ENCODE results near the gene SERPING1.

SERPING1 gene

DNA sequence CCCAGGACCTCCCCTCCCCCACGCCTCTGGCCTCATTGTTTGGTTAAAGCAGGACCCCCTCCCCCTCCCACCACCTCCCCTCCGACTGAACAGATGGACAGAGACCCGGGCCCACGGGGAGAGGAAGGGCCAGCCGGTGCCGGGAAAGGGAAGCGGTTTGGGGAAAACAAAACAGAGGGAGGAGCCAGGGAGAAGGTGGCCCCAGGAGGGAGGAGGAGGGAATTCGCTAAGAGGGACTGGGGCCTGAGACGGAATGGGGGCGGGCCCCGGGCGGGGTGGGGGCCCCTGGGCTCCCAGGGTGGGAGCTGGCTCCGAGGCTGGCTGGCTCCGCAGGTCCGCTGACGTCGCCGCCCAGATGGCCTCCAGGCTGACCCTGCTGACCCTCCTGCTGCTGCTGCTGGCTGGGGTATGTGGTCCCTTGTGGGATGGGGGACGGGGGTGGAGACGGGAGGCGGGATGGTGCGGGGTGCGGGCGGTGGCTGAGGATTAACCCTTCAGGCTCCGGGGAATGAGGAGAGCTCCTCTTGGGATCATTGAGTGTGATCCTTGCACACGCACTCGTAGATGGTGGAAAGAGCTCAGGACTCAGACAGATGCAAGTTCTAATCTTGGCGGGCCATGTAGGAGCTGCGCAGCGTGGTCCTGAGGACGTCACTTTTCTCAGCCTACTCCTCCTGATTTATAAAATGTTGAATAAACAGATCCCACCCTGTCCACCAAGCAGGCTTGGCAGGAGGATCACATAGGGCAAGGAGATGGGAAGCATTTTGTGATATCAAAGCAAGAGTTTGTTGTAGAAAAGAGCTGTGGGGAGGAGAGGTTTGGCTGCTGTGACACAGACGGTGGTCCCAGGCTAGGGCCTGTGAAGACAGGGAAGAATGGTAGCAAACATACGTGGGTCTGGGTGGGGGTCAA is 688 bp downstream of the SERPING1 start:
- DNase-seq (ENCODE audit: low spot score), result peak; percentile 17

DNA sequence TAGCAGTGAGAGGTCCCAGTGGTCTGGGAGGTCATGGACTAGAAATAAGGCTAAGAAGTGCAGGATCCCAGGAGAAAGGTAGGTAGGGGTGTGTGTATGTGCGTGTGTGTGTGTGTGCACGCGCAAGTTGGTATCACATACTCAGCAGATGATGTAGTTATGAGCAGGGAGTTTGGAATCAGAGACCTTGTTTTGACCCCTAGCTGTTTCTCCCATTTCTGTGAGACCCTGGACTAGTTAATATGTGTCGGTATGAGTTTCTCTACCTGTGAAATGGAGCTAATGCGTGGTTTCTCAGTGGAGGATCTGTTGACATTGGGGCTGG is 1.3 kb downstream of the SERPING1 start:
- no peak for DNase-seq (ENCODE audit: low spot score)

DNA sequence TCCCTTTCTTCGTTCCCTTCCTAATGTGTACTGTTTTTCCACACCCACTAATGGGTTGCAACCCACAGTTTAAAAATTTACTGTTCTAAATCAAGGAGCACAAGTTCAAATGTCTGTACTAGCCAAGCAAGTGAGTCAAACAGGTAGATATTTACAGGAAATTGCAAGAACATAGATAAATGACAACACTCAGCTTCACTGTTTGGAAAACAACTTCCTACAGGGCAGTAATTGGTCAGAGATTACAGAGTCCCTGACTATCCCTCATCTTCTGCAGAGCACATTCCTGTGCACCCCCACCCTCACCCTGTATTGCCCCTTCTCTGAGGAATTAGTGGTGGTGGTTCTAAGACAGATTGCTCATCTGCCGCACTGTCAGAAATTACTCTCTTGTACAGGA is 1.9 kb downstream of the SERPING1 start:
- DNase-seq (ENCODE audit: low spot score), result no peak

DNA sequence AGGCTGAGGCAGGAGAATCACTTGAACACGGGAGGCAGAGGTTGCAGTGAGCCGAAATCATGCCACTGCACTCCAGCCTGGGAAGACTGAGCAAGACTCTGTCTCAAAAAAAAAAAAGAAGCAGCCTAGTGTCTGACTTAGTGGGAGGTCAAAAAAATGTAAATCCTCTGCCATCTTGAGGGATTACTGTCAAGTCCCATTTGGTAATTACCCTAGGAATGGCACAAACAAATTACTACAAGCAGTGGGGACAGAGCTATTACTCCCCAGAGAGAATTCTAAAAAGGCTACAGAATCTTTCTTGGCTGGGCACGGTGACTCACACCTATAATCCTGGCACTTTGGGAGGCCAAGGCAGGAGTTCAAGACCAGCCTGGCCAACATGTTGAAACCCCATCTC is 3.8 kb downstream of the SERPING1 start:
- no peak for DNase-seq (ENCODE audit: low spot score)

DNA sequence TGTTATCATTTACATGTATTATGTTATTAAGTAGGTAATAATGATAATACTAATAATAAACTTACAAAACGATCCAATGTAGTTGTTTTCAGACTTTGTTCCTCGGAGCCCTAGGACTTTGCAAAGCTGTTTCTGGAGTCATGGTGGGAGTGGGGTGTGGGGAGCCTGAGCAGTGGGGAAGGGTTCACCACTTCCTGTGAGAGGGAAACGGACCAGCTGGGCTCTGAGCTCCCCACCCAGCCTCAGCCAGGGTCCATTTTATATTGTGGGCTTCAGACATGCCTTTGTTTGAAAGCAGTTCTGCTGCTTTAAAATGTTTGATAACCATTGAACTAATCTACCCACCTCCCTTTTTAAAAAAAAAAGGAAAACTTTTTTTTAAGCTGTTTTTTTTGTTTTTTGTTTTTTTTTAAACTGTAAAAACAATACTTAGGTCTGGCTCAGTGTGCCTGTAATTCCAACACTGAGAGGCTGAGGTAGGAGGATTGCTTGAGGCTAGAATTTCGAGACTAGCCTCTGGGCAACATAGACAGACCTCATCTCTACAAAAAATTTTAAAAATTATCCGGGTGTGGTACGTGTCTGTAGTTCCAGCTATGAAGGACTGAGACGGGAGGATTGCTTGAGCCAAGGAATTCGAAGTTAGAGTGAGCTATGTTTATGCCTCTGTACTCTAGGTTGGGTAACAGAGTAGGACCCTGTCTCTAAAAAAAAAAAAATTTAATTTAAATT is 7.0 kb downstream of the SERPING1 start:
- no peak for DNase-seq (ENCODE audit: low spot score)

DNA sequence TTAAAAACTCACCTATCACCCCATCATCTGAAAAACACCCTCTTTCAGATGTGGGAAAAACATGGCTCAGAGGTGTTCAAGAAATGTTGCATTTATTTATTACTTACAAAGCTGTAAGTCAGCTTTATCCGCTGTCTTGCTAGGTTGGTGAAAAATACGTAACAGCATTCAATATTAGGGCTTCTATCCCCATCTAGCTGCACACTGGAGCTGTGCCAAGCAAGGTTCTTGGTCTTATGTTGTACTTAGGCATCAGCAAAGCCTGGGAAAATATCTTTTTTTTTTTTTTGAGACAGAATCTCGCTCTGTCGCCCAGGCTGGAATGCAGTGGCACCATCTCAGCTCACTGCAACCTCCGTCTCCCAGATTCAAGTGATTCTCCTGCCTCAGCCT is 7.5 kb downstream of the SERPING1 start:
- no peak for DNase-seq (ENCODE audit: low spot score)

DNA sequence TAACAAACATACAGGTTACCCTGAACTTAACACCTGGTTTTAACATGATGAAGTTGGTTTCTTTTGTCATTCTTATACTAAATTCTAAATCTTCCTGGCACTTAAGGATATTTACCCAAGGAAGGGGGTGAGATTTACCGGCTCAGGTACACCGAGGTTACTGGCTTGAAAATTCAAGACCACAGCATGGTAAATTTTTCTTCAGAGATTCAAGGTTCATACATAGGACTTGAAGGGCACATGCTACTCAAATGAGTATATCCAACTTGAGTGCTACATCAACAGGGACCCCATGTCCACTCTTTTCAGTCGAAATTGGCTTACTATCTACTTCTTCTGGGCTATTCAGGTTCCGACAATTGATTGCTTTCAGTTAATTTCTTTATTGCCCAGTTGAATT is 12.7 kb downstream of the SERPING1 start:
- DNase-seq (ENCODE audit: low spot score), result no peak

DNA sequence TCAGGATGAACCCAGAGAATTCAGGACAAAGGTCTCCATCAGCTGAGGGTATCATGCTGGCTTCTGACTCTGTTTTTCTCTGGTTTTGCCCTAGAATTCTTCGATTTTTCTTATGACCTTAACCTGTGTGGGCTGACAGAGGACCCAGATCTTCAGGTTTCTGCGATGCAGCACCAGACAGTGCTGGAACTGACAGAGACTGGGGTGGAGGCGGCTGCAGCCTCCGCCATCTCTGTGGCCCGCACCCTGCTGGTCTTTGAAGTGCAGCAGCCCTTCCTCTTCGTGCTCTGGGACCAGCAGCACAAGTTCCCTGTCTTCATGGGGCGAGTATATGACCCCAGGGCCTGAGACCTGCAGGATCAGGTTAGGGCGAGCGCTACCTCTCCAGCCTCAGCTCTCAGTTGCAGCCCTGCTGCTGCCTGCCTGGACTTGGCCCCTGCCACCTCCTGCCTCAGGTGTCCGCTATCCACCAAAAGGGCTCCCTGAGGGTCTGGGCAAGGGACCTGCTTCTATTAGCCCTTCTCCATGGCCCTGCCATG is 16.8 kb downstream of the SERPING1 start:
- no peak for DNase-seq (ENCODE audit: low spot score)

DNA sequence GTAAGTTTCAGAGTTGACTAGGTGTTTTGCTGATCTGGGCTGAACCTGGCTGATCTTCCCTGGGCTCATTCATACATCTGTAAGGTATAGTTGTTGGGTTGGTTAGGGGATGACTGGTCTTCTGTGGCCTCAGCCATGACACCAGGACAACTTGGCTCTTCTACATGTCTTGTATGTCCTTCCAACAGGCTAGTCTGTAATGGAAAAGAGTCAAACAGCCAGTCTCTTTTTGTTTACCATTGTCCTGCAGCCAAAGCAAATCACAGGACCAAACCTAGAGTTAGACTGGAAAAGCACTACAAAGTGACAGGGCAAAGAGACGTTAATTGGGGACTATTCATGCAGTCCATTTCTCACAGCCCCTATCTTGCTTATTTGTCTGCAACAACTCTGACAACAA is 17.8 kb downstream of the SERPING1 start:
- DNase-seq (ENCODE audit: low spot score), result no peak

DNA sequence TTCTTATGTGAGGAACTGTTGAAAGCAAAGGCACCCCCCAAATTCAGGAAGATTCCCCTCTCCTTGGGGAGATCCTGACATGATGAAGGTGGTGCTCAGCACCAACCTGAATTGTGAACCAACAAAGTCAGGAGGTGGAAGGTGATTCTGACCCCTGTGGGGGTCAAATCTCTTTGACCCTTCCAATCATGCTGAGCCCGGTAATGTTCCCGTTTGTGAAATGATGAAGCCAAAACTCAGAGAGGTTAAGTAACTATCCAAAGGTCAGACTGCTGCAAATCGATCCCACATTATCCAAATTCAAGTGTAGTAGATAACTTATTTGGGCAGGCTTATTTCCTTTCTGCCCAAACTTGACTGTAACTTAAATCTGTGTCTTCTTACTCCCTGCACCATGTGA is 19.1 kb downstream of the SERPING1 start:
- DNase-seq (ENCODE audit: low spot score), result no peak

DNA sequence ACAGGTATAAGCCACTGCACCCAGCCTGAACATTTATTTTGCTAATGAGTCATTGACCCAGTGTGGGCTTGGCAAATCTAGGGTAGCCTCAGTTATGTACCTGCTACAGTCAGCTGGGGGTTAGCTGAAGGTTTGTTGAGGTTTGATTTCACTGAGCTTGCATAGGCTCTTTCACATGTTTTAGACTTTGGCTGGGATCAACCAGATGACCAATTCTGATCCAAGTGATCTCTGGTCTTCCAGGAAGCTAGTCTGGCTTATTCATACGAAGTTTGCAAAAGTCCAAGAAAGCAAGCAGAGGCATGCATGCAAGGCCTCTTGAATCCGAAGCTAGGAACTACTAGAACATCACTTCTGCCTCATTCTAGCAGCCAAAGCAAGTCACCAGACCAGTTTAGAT is 21.0 kb downstream of the SERPING1 start:
- no peak for DNase-seq (ENCODE audit: low spot score)

DNA sequence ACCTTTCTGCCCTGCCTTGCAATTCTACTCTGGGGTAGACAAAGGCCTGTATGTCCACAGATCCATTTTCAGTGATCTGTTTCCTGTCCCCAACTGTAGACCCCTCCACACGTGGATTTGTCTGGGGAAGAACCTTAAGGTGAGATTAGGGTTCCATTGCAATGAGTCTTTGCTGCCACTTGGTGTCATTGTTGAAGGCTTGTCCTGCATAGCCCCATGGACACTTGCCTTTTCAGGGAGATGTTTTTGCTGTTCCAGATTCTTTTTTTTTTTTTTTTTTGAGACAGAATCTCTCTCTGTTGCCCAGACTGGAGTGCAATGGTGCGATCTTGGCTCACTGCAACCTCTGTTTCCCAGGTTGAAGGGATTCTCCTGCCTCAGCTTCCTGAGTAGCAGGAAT is 21.8 kb downstream of the SERPING1 start:
- no peak for DNase-seq (ENCODE audit: low spot score)

DNA sequence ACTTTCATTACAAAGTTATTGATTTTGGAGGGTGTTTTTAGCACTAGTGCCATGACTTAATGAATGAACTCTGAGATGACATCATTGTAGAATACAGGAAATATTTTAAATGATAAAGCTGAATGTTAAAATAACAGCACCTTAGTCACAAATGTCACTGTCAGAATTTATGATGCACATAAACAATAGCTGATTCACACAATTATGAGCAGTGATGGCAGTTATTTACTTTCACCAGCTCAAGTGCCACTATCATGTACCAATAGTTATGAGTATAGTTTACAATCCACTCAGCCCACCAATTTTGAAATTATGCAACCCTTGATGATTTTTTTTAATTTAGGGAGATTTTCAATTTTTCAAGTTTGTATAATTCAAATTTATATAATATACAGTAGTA is 23.0 kb downstream of the SERPING1 start:
- no peak for DNase-seq (ENCODE audit: low spot score)

DNA sequence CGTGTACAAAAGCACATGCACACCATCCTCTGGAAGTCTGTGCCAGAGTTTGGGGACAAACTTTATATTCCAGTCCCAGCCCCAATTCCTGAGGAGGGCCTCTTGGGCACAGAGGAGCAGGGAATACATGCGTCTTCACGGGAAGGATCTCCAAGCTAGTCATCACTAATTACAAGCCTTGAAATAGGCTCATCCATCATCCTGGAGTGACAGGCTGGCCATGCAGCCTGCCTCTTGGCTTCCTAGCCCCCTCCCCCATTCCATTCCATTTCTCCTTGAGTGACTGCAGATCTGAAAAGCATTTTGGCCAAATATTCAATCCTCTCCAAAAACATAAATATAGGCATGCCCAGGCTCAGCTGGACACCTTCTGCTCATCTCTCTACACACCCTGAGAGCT is 24.8 kb downstream of the SERPING1 start:
- no peak for DNase-seq (ENCODE audit: low spot score)

DNA sequence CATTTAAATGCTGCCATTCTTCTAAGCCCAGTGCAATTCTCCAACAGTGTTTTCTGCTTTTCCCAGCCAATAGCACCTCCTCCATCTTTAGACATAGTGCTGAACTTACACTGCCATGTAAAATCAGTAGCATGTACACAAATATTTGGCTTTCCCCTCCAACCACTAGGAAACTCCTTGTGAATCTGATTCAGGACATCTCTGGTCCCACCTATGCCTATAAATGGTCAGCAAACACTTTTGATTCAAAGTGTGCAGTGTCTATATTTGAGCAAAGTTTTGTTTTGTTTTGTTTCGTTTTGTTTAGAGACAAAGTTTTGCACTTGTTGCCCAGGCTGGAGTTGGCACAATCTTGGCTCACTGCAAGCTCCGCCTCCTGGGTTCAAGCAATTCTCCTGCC is 27.4 kb downstream of the SERPING1 start:
- DNase-seq (ENCODE audit: low spot score), result no peak

DNA sequence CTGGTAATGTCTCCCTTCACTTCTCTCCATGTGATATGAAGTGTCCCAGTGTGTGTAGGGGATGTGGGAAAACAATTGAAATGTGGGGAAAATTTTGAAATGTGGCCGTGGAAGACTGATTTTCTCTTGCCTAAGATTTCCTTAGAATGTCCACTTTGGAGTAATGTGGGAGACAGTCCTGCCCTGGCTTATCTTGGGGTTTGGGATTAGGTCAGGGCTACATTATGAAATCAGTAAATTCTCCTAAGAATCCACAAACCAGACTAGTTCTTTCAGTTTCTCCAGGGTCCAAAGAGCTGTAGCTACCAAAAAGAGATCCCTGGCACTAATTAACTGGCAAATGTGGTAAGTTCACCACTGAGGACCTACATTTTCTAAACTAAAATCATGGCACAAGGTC is 29.4 kb downstream of the SERPING1 start:
- DNase-seq (ENCODE audit: low spot score), result no peak

DNA sequence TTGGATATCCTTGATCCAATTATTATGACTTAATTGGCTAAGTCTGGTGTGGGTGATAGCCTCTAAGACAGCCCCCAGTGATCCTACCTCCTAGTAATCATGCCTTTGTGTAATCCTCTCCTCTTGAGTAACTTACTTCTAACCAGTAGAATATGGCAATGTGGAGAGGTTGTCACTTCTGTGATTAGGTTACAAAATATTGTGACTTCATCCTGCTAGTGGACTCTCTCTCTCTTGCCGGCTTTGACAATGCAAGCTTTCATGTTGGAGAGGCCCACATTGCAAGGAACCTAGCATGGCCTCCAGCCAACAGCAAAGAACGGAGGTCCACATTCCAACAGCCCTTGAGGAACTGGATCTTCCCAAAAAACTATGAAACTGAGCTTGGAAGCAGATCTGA is 32.7 kb downstream of the SERPING1 start:
- DNase-seq (ENCODE audit: low spot score), result no peak

DNA sequence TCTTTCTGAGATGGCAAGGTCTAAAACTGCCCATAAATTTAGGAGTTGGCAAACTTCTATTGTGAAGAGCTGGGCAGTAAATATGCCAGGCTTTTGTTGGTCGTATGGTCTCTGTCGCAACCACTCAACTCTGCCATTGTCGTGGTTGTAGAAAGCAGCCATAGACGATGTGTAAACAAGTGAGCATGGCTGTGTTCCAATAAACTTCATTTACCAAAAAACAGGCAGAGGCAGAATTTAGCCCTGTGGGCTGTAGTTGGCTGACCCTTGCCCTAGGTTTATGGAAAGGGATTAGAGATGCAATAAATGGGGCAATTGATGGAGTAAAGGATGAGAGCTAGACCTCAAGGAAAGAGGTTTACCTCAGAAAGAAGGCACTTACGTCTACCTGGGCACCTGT is 34.6 kb downstream of the SERPING1 start:
- DNase-seq (ENCODE audit: low spot score), result no peak

DNA sequence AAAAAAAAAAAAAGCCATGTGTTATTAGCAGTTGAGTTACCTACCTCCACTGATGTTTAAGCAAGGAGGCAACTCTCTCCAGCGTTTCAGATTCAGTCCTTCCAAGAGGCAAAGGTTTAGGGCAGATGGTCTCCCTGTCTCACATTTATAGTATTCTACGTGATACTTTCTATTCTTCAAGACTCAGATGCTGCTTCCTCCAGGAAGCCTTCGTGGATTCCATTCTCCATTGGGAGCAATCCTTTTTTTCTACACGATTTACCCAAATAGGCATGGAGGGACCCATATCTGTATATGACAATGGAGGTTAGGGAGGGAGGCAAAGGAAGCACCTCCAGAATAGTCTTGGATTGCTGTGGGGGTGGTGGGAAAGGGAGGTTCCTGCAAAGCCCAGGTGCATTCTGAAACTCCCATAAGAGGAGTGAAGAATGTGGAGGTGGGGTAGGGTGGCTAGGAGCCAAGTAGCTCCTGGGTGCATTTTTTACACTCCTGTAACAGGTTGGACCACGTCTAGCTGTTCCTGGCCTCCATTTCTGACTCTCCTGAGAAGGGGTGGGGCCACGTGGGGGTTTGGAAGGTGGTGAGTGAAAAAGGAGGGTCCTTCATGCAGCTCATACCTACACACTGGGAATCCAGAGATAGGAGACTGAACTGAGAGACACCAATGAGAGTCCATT is 36.0 kb downstream of the SERPING1 start:
- DNase-seq (ENCODE audit: low spot score), result no peak

DNA sequence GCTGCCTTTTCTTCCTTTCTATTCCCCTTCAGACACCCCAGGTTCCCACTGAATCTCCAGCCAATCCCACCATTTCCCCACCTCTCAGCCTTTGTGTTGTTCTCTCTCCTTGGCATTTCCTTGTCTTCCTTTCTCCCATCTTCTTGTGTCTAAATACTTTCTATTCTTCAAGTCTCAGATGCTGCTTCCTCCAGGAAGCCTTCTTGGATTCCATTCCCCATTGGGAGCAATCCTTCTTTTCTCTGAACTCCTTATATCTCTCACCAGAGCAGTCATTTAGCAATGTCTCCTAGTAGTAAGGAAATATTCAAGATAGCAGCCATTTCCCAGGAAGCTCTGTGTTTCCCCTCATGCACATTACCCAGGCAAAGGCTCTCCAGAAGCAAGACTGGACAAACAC is 36.8 kb downstream of the SERPING1 start:
- DNase-seq (ENCODE audit: low spot score), result no peak

DNA sequence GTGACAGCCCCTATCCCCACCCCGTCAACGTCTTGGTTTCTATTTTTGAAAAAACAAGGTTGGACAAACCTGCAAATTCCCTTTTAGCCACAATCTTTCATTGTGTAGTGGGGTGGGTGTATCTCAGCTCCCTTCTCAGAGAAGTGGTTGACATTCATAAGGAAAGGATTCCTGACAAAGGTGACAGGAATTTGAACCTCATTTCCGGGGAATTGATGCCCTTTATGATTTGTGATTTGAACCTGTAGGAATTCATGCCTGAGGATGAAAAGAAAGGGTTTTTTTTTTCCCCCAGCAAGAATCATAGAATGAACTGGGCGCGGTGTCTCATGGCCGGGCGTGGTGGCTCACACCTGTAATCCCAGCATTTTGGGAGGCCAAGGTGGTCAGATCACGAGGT is 37.8 kb downstream of the SERPING1 start:
- DNase-seq (ENCODE audit: low spot score), result no peak

DNA sequence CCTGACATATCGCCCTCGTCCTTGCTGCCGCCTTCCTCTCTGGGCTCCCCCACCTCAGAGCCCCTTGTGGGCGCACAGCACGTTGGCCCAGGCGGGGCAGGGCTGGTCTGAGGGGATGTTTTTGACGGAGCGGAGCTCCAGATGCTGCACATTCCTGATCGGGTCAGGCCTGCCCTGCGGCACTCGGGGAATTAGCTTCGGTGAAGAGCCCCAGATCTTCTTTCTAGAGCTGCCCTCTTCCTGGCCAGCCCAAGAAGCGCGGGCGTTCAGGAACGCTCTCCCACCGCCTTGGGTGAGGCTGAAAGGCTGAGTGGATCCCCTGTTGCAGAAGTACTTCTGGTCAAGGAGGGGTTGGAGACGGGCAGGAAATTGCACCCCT is 40.1 kb downstream of the SERPING1 start:
- DNase-seq (ENCODE audit: low spot score), result no peak

Data from pons (tissue), 1 donor.